ENCODE results near the gene NFKBIB.
"Not testable (repeated sequence)": the region's sequence is repeated elsewhere in the genome, so short reads cannot be mapped to it uniquely, and the experiment has no call there.

GRCh38 chr19:38855751-38856150 is 44.0 kb upstream of the NFKBIB start:
- TF ChIP-seq YY1 (IDR thresholded peaks at IDR 0.05; ENCODE audit: insufficient read depth, insufficient read length); SUZ12 (IDR thresholded peaks at IDR 0.05; ENCODE audit: extremely low read depth, insufficient read depth, insufficient read length): not testable (repeated sequence)
